ENCODE results near the gene PSMA1.
"Not testable (repeated sequence)": the region's sequence is repeated elsewhere in the genome, so short reads cannot be mapped to it uniquely, and the experiment has no call there.

The PSMA1 gene

GRCh38 chr11:14519917-14520746 is at the start of gene PSMA1:
Gene PSMA1, minus strand, starts transcription at chr11:14520386. Its CDS starts 87 bp downstream, at chr11:14520299.
- H2AFZ ChIP-seq (ENCODE audit: low read length, unreplicated experiment), result peak within 1 kb of the TSS; percentile 96
- H3K27ac ChIP-seq (ENCODE audit: low read depth, low read length), result peak within 1 kb of the TSS; percentile 92
- no peaks in the 10 kb centered on the region for H3K27me3 ChIP-seq (ENCODE audit: insufficient read depth, low read length)
- peak within 1 kb of the TSS; percentile 89 for H3K4me3 ChIP-seq (ENCODE audit: low read depth, low read length)
- peaks cover 13% of the 10 kb centered on the region for H3K4me1 ChIP-seq (ENCODE audit: control insufficient read depth, insufficient read depth, low read length, unreplicated experiment)
- H3K36me3 ChIP-seq (ENCODE audit: insufficient read depth, low read length), result peaks cover 9% of the 10 kb centered on the region
- H3K79me2 ChIP-seq (ENCODE audit: control insufficient read depth, insufficient read depth, low read length, unreplicated experiment), result peaks cover 36% of the 10 kb centered on the region

DNA sequence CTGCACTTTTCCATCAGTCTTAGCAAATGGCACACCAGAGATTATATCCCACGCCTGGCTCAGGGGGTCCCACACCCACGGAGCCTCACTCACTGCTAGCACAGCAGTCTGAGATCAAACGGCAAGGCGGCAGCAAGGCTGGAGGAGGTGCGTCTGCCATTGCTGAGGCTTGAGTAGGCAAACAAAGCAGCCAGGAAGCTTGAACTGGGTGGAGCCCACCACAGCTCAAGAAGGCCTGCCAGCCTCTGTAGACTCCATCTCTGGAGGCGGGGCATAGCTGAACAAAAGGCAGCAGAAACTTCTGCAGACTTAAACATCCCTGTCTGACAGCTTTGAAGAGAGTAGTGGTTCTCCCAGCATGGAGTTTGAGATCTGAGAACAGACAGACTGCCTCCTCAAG is 49.3 kb upstream of the PSMA1 start:
- not testable (repeated sequence) for H3K36me3 ChIP-seq (ENCODE audit: insufficient read depth, low read length); H3K4me3 ChIP-seq (ENCODE audit: low read depth, low read length); H3K4me1 ChIP-seq (ENCODE audit: control insufficient read depth, insufficient read depth, low read length, unreplicated experiment); H3K27ac ChIP-seq (ENCODE audit: low read depth, low read length); H2AFZ ChIP-seq (ENCODE audit: low read length, unreplicated experiment); H3K79me2 ChIP-seq (ENCODE audit: control insufficient read depth, insufficient read depth, low read length, unreplicated experiment)
- peaks cover 31% of the 10 kb centered on the region for H3K27me3 ChIP-seq (ENCODE audit: insufficient read depth, low read length)

DNA sequence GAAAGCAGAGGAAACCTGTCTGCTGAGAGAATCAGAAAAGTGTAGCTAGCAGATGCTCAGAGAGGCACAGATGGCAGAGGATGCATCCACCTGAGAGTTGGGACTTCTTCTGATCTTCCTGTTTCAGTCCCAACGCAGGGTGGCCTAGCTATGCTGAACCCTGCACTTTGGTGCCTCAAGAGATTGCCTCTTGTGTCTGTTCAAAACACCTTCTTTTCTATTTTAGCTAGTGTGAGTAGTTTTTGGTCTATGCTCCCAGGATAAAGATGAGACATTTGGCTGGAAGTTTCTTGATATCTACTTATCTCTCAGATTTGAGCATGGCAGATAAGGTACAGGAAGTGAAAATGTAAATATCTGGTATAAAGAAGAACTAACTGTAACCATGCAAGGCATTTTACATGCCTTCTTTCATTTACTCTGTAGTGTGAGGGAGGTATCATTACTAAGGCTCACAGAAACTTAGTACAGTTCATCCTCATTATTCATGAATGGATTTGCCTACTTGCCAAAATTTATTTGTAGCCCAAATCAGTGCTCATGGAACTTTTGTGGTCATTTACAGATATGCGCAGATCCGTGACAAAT is 47.0 kb upstream of the PSMA1 start:
- H3K27me3 ChIP-seq (ENCODE audit: insufficient read depth, low read length), result peaks cover 39% of the 10 kb centered on the region

DNA sequence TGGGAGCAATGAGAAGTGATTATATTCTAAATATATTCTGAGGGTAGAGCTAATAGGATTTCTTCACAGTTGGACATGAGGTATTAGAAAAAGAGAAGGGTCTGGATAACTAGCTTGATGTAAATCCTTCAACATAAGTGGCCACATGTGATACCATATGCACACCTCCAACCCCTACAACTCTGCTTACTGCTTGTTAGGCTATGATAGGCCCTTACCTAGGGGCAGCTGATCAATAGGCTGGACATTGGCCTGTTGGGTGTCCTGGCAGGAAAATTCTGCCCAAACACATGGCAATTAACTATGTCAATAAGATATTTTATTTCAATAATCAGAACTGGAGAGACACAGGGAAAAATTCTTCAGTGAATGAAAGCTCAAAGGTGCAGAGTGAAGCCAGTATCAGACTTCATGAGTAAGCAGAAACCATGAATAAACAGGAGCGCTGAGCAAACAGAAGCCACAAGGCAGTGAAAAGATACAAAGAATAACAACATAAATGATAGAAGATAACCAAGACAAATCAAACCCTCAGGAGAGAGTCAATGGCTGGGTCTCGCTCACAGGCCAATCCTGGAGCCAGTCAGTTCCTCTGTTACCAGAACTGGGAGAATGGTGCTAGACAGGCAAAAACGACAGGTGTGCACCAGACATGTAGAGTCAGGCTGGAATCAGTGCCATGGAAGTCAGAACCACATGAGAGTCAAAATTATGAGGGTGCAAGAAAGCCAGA is 46.3 kb upstream of the PSMA1 start:
- H3K79me2 ChIP-seq (ENCODE audit: control insufficient read depth, insufficient read depth, low read length, unreplicated experiment), result no peaks in the 10 kb centered on the region
- H3K27me3 ChIP-seq (ENCODE audit: insufficient read depth, low read length), result peaks cover 46% of the 10 kb centered on the region
- no peaks in the 10 kb centered on the region for H3K36me3 ChIP-seq (ENCODE audit: insufficient read depth, low read length)
- no peaks in the 10 kb centered on the region for H3K4me1 ChIP-seq (ENCODE audit: control insufficient read depth, insufficient read depth, low read length, unreplicated experiment)
- H2AFZ ChIP-seq (ENCODE audit: low read length, unreplicated experiment), result no peak overlapping the region
- no peak overlapping the region for H3K27ac ChIP-seq (ENCODE audit: low read depth, low read length)
- H3K4me3 ChIP-seq (ENCODE audit: low read depth, low read length), result no peak overlapping the region

More for the DNA sequence above, 47.0 kb upstream of the PSMA1 start:
- Histone ChIP-seq H2AFZ (ENCODE audit: low read length, unreplicated experiment) (no peak overlapping the region), H3K27ac (ENCODE audit: low read depth, low read length) (no peak overlapping the region), H3K36me3 (ENCODE audit: insufficient read depth, low read length) (no peaks in the 10 kb centered on the region), H3K79me2 (ENCODE audit: control insufficient read depth, insufficient read depth, low read length, unreplicated experiment) (no peaks in the 10 kb centered on the region), H3K4me1 (ENCODE audit: control insufficient read depth, insufficient read depth, low read length, unreplicated experiment) (no peaks in the 10 kb centered on the region), H3K4me3 (ENCODE audit: low read depth, low read length) (no peak overlapping the region)

DNA sequence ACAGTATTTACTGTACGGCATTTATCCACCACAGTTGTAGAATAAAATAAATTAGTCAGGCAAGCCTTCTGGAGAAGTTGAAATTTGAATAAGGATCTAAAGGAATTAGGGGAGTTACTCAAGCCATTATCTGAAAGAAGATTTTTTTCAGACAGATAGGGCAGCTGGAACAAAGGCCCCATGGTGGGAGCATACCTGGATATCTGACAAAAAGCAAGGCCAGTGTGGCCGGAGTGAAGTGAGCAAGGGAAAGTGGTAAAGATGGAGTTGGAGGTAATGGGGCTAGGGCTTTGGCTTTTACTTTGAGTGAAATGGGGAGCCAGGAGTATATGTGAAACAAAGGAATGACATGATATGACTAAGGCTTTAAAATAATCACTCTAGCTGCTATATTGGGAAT is 45.7 kb upstream of the PSMA1 start:
- H3K36me3 ChIP-seq (ENCODE audit: insufficient read depth, low read length), result no peaks in the 10 kb centered on the region
- no peak overlapping the region for H3K4me3 ChIP-seq (ENCODE audit: low read depth, low read length)
- H2AFZ ChIP-seq (ENCODE audit: low read length, unreplicated experiment), result no peak overlapping the region
- H3K27ac ChIP-seq (ENCODE audit: low read depth, low read length), result no peak overlapping the region
- peaks cover 52% of the 10 kb centered on the region for H3K27me3 ChIP-seq (ENCODE audit: insufficient read depth, low read length)
- H3K79me2 ChIP-seq (ENCODE audit: control insufficient read depth, insufficient read depth, low read length, unreplicated experiment), result no peaks in the 10 kb centered on the region
- H3K4me1 ChIP-seq (ENCODE audit: control insufficient read depth, insufficient read depth, low read length, unreplicated experiment), result no peaks in the 10 kb centered on the region

- Histone ChIP-seq H2AFZ (ENCODE audit: low read length, unreplicated experiment) (no peak overlapping the region), H3K27me3 (ENCODE audit: insufficient read depth, low read length) (peaks cover 77% of the 10 kb centered on the region), H3K4me3 (ENCODE audit: low read depth, low read length) (no peak overlapping the region), H3K4me1 (ENCODE audit: control insufficient read depth, insufficient read depth, low read length, unreplicated experiment) (no peaks in the 10 kb centered on the region), H3K79me2 (ENCODE audit: control insufficient read depth, insufficient read depth, low read length, unreplicated experiment) (no peaks in the 10 kb centered on the region), H3K27ac (ENCODE audit: low read depth, low read length) (no peak overlapping the region), H3K36me3 (ENCODE audit: insufficient read depth, low read length) (no peaks in the 10 kb centered on the region)
Observed at GRCh38 chr11:14555818-14556217, 35.6 kb upstream of the PSMA1 start.

- H3K79me2 ChIP-seq (ENCODE audit: control insufficient read depth, insufficient read depth, low read length, unreplicated experiment), result no peaks in the 10 kb centered on the region
- no peaks in the 10 kb centered on the region for H3K36me3 ChIP-seq (ENCODE audit: insufficient read depth, low read length)
- H3K27me3 ChIP-seq (ENCODE audit: insufficient read depth, low read length), result peaks cover 69% of the 10 kb centered on the region
- H3K27ac ChIP-seq (ENCODE audit: low read depth, low read length), result no peak overlapping the region
- H2AFZ ChIP-seq (ENCODE audit: low read length, unreplicated experiment), result no peak overlapping the region
- H3K4me3 ChIP-seq (ENCODE audit: low read depth, low read length), result no peak overlapping the region
- no peaks in the 10 kb centered on the region for H3K4me1 ChIP-seq (ENCODE audit: control insufficient read depth, insufficient read depth, low read length, unreplicated experiment)
Observed at GRCh38 chr11:14554959-14555358, 34.8 kb upstream of the PSMA1 start.

GRCh38 chr11:14552089-14552488 is 31.9 kb upstream of the PSMA1 start:
- Histone ChIP-seq H3K27ac (ENCODE audit: low read depth, low read length) (no peak overlapping the region), H3K79me2 (ENCODE audit: control insufficient read depth, insufficient read depth, low read length, unreplicated experiment) (no peaks in the 10 kb centered on the region), H3K27me3 (ENCODE audit: insufficient read depth, low read length) (peaks cover 44% of the 10 kb centered on the region), H3K36me3 (ENCODE audit: insufficient read depth, low read length) (no peaks in the 10 kb centered on the region), H3K4me1 (ENCODE audit: control insufficient read depth, insufficient read depth, low read length, unreplicated experiment) (no peaks in the 10 kb centered on the region), H3K4me3 (ENCODE audit: low read depth, low read length) (no peak overlapping the region), H2AFZ (ENCODE audit: low read length, unreplicated experiment) (no peak overlapping the region)

DNA sequence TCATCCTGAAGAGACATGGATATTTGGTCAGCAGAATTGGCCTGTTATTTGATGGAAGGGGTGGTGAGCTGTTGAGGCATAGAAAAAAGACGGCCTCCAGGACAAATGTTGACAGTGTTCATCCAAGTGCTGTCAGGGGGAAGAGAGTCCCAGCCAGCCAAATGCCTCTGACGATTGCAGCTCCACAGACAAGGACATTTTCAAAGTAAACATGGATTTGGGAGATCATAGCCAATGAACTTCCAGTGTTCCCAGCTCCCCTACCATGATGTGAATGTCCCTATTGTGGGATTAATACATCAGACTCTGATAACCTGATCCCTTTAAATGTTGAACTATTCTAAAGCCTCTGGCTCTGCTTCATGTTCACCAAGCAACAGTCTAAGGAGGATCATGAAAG is 31.2 kb upstream of the PSMA1 start:
- H3K27ac ChIP-seq (ENCODE audit: low read depth, low read length), result no peak overlapping the region
- no peaks in the 10 kb centered on the region for H3K4me1 ChIP-seq (ENCODE audit: control insufficient read depth, insufficient read depth, low read length, unreplicated experiment)
- no peaks in the 10 kb centered on the region for H3K36me3 ChIP-seq (ENCODE audit: insufficient read depth, low read length)
- peaks cover 42% of the 10 kb centered on the region for H3K27me3 ChIP-seq (ENCODE audit: insufficient read depth, low read length)
- H2AFZ ChIP-seq (ENCODE audit: low read length, unreplicated experiment), result no peak overlapping the region
- no peaks in the 10 kb centered on the region for H3K79me2 ChIP-seq (ENCODE audit: control insufficient read depth, insufficient read depth, low read length, unreplicated experiment)
- no peak overlapping the region for H3K4me3 ChIP-seq (ENCODE audit: low read depth, low read length)

DNA sequence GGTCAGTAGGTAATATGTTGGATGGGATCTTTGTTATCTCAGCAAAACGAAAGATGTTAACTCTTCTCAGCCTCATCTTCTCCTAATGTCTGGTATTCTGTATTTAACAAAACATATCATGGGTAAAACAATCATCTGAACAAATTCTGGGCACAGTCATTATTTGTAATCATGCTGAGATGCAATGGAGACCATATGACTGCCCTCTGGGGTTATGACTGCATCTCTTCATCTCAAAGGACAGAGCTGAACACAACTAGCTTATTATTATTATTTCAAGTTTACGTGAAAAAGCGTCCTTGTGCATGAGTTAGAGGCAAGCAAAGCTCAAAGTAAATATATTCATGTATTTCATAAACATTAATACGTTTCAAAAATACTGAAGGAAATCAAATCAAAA is 29.7 kb upstream of the PSMA1 start:
- Histone ChIP-seq H2AFZ (ENCODE audit: low read length, unreplicated experiment) (no peak overlapping the region), H3K27ac (ENCODE audit: low read depth, low read length) (no peak overlapping the region), H3K27me3 (ENCODE audit: insufficient read depth, low read length) (peaks cover 28% of the 10 kb centered on the region), H3K4me3 (ENCODE audit: low read depth, low read length) (no peak overlapping the region), H3K79me2 (ENCODE audit: control insufficient read depth, insufficient read depth, low read length, unreplicated experiment) (no peaks in the 10 kb centered on the region), H3K36me3 (ENCODE audit: insufficient read depth, low read length) (no peaks in the 10 kb centered on the region), H3K4me1 (ENCODE audit: control insufficient read depth, insufficient read depth, low read length, unreplicated experiment) (no peaks in the 10 kb centered on the region)
